Germinal center (tissue), 1 donor: ENCODE measurements around the gene GSDME.

ENCODE experiments used
- DNase-seq: peaks from one replicate; pipeline ENCODE4 v3.0.0; 2012; ENCODE audit warnings: mixed read lengths, low spot score

GSDME gene

DNA sequence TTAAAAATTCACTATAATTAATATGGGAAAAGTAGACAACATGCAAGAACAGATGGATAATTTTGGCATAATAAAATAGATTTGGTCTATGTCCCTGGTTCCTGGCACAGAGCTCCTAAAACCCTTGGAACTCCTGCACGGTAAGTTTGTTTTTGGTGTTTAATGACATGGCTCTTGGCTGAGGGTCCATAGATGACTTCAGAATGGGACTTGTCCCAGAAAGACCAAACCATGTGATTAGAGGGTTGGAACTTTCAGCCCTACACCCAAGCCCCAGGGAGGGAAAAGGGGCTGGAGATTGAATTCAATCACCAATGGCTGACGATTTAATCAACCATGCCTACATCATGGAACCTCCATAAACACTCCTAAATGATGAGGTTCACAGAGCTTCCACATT lies 12.6 kb upstream of the GSDME start:
- no peak for DNase-seq

DNA sequence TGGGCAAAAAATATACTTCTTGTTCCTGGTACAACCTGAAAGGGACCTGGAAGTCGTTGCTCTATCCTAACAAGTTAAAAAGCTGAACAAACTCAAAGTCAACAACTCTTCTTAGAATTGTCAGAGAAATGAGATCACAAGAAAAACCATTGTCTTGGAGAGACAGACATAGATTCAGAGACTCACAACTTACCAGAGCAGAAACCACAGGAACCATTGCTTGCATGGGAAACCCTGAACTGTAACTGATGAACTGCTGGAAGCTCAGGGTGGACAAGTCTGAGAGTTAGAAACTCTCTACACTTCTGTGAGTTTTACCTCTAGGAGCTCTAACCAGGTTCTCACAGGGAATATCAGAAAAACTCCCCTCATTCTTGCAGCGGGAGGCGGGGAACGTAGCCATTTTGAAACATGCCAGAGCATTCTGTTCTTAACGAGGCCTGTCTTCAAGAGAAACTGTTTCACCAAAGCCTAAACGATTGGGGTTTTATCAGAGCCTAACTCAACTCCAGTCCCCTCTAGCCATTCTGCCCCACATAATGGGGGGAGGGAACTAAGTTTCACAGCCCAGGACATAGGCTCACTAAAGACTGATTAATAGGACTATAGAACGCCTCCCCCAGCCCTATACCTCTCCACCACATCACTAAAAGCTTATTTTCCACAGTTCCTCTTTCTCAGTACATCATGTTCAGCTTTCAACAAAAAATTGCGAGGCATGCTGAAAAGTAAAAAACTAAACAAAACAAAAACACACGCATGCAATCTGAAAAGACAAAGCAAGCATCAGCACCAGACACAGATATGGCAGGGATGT lies 12.0 kb upstream of the GSDME start:
- DNase-seq: no peak

DNA sequence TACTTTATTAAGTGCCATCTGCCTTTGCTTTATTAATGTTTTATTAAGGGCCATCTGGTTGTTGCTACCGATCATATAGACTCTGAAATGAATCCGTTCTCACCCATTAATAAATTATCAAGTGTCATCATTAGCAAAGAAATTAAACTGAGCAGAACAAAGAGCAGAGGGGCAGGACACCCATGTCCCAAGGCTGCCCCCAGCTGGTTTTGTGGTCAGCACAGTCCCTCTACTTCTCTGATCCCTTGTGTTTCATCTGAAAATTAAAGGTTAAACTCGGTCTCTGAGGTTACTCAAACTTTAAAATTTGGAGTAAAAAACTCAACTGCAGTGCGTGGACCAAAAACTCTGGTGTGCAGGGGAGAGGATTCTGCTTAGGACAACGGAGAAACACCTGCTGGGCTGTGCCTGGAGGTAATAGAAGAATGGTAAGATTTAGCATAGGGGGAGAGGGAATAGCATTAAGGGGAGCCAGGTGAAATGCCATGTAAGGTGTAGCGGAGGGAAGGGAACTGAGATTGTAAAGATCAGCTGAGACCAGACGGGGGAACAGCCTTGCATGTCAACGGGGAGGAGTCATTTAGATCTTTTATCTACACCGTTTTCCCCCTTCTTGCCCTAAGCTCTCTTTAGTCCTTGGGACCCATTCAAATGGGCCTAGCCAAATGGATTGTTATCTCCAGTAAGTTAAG lies 10.8 kb upstream of the GSDME start:
- no peak for DNase-seq

DNA sequence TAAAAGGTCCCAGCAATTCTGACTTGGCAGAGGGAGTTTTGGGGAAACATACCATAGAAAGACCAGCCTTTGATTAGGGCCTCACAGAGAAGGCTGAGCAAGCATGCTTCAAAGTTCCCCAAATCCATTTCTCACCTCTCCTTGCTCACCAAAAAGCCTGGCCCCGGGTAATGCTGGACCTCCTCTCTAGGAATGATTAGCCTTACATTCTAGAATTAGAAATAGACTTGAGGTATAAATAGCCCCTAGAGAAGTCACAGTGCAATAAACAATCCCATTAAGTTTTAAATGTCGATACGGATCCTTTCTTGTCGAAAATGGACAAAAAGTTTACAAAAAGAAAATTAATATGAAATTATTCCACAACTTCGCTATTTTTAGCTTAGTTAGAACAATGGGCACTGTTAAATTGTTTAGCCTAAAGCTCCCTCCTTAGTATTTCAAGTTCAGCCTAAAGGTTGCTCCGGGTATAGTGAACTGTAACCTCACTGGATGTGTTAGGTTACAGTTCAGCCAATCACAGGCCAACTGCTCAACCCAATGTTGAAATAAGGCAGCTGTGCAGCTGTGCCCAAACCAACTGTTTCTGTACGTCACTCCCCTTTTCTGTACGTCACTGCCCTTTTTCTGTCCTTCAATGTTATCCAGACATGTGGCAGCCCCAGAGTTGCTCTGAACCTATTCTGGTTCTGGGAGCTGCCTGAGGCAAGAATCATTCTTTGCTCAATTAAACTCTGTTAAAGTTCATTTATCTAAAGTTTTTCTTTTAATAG lies 7.9 kb upstream of the GSDME start:
- no peak for DNase-seq

DNA sequence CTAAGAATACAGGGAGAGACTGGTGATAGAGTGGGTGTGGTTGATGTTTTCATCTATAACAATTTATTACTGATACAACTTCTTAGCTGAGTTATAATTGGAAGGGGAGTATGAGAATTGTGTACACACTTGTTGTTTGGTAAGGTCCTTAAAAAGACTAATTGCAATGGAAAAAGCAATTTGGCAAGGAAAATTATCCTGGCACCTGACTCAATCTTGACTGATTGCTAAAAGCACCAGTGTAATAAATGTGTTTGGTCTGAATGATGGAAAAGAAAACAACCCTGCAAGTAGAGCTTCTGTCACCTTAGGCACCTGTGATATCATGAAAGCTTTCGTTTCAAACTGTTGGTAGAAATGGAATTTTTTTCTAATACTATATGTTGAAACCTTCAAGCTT lies 6.7 kb upstream of the GSDME start:
- DNase-seq: no peak

DNA sequence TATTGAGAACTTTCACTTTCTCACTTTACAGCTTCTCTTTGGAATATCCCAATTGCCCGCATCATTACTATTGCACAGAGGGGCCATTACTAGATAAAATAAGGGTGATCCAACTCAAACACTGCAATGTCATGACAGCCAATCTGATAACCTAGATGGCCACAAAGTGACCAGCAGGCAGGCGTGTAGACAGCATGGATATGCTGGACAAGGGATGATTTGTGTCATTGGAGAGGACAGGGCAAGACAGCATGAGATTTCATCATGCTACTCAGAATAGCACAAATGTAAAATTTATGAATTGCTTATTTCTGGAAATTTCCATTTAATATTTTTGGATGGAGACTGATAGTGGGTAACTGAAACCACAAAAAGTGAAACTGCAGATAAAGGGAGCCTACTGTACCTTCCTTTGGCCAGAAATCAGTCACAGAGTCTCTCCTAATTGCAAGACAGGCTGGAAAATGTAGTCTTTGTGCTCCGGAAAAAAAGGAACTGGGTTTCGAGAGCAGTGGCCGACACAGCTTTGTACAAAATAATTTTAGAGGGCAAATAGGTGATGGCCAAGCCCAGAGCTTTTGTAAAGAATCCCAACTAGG lies 6.1 kb upstream of the GSDME start:
- DNase-seq: no peak

DNA sequence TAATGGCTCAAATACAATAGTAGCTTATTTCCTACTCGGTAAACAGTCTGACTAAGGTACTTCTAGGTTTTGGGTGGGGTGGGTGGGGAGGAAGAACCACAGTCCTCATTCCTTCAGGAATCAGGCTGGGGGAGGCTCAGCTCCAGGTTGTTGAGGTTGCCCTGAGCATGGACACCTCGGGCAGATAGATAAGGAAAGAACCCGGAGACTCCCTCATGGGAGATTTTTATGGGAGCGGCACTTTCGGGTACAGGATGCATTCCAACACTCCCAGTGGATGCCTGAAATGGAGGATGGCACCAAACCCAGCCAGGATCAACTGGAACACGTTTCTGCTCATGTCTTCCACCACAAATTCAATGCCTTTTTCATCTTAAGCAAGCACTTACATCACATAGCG lies 5.5 kb upstream of the GSDME start:
- DNase-seq: no peak

DNA sequence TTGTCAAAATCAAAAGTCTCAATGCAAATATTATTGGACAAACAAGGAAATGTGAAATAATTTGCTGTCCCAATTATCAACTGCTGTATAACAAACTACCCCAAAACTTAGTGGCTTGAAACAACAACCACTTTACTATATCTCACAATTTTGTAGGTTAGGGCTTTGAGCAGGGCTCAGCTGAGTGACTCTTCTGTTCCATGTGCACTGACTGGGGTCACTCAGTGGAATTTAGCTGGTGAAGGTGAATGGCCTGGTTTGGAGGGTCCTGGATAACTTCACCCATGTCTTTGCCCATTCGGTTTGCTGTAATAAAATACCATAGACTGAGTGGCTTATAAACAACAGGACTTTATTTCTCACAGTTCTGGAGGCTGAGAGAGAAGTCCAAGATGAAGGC lies 3.7 kb upstream of the GSDME start:
- DNase-seq: no peak

DNA sequence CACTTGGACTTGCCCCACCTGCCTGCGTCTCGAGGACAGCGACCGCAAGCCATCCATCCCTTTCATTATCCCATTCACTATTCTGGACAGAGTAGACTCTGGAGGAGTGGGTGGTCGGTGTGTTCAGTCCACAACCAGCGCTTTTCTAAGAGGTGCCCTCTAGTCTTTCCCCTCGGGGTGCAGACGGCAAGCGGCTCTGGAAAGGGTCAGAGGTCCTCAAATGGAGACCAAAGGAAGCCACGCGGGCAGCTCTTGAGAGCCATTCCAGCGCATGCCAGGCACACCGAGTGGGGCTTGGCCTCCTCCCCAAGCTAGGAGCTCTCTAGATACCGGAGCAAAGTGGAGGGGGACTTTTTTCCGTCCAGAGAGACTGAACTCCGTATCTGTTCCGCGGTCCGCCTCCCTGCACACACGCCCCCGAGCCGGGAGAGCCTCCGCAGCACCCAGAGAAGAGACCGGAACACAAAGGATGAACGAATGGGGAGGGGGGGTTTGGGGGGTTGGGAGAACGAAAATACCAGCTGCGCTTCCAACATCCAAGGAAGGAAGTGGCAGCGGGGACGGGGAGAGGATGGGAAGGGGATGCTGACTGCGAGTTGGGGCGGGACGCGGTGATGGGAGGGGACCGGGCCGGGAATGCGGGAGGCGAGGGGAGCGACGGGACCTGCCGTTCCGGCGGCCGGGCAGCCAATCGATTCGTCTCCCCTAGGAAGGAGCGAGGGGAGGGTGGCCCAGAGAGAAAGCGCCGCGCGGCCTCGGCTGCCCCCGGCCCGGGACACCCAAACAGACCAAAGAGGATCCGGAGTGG lies 515 bp downstream of the GSDME start:
- DNase-seq: no peak

- peak; percentile 22 for DNase-seq
These were observed 1.5 kb downstream of the GSDME start for GRCh38 chr7:24755541-24756407.

GRCh38 chr7:24754906-24755506 lies 2.3 kb downstream of the GSDME start:
- DNase-seq: no peak

- DNase-seq: no peak
These were observed 5.0 kb downstream of the GSDME start for GRCh38 chr7:24752073-24752800.

- DNase-seq: no peak
These were observed 5.8 kb downstream of the GSDME start for GRCh38 chr7:24751484-24751883.

DNA sequence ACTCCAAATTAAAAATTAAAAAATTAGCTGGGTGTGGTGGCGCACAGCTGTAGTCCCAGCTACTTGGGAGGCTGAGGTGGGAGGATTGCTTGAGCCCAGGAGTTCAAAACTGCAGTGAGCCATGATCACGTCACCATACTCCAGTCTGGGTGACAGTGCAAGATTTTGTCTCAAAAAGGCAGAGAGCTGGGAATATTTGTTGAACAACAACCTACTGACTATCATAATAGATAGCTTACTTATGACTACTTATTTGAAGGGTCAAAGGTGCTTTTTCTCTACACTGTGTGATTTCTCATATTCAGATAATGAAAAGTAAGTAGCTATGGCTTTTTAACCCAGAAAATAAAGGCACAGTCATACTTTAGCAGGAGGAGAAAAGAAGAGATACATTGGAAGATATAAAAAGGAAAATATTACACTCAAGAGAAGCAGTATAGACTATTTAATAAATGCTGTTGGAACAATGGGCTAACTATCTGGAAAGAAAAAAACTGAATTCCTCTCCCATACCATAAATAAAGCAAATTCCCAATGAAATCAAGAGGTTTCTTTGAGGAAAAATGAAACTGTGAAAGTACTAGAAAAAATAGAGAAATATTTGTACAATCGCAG lies 6.7 kb downstream of the GSDME start:
- DNase-seq: no peak

GRCh38 chr7:24748521-24748920 lies 8.7 kb downstream of the GSDME start:
- no peak for DNase-seq

DNA sequence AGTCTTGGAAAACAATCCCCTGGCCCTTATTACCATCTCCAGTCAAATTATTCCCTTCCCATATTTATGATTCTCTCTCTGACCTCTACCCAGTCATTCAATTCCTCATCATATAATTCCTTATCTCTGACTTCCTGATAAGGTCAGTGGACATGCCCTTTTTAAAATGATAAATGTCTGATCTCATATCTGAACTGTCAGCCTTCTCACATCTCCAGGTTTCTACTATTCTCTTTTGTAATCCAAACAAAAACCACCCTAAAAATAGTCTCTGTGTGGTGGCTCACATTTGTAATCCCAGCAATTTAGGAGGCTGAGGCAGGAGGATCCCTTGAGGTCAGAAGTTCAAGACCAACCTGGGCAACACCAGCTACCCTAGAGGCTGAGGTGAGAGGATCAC lies 11.9 kb downstream of the GSDME start:
- no peak for DNase-seq

GRCh38 chr7:24743471-24743870 lies 13.8 kb downstream of the GSDME start:
- DNase-seq: no peak

- DNase-seq: no peak
These were observed 14.6 kb downstream of the GSDME start for GRCh38 chr7:24742506-24743162.
